Fibroblast of peridontal ligament (primary cell): Measurements from ENCODE around the gene FOXQ1.
"Not testable (repeated sequence)": the region's sequence is repeated elsewhere in the genome, so short reads cannot be mapped to it uniquely, and the experiment has no call there.

ENCODE experiments used
- DNase-seq: peaks from one replicate; pipeline ENCODE4 v3.0.0-alpha.2; 2010; ENCODE audit errors: extremely low read depth

Gene FOXQ1

DNA sequence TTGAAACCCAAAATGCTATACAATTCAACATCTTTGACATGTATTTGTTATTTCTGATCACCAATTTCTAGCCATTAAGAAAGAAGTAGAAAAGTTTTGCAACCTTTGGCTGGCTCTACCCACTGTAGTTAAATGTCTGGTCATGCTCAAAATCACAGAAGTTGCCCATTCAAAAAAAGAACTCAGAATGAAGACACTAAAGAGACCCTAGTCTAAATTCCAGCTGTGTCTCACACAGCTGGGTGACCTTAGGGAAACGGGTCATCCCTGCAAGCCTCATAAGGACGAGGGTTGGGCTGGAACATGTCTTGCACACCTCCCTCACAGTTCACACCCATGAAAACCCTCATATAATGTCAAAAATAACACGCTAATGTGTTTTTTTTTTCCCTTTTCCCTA is 10.3 kb downstream of the FOXQ1 start:
- DNase-seq = no peak

DNA sequence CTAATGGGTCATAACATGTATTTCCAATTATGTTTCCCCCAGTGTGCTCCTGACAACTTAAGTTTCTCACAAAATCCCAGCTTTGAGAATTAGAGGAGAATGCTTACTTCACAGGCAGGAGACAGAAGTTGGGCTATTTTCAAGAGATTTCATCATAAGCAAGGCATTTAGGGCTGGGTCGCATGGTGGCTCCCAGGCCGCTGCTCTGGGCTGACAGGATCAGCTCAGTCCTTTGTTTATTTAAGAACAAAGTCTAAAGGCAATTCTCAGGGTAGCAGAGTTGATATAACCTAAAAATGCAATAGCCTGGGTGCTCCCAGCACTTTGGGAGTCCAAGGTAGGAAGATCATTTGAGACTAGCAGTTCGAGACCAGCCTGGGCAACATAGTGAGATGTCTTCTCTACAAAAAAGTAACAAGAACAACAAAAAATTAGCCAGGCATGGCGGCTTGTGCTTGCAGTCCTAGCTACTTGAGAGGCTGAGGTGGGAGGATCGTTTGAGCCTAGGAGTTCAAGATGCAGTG is 10.9 kb downstream of the FOXQ1 start:
- DNase-seq = peak; percentile 78

DNA sequence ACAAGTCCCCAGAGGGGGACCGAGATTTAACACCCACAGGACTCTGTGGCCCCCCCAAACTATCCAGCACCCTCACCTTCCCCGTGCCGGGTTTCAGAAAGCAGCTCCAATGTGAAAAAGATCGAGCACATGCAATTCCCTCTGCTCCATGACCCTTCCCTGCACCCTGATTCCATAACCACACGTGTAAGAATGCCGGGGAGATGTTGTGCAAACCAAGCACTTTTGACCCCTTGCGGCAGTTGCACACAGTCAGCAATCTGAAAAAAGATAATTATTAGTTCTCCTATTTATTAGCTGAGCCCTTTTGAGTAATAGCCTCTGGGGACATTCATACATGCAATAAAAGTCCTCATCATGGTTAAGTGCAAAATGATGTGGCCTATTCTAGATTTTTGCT is 13.0 kb downstream of the FOXQ1 start:
- DNase-seq = no peak

DNA sequence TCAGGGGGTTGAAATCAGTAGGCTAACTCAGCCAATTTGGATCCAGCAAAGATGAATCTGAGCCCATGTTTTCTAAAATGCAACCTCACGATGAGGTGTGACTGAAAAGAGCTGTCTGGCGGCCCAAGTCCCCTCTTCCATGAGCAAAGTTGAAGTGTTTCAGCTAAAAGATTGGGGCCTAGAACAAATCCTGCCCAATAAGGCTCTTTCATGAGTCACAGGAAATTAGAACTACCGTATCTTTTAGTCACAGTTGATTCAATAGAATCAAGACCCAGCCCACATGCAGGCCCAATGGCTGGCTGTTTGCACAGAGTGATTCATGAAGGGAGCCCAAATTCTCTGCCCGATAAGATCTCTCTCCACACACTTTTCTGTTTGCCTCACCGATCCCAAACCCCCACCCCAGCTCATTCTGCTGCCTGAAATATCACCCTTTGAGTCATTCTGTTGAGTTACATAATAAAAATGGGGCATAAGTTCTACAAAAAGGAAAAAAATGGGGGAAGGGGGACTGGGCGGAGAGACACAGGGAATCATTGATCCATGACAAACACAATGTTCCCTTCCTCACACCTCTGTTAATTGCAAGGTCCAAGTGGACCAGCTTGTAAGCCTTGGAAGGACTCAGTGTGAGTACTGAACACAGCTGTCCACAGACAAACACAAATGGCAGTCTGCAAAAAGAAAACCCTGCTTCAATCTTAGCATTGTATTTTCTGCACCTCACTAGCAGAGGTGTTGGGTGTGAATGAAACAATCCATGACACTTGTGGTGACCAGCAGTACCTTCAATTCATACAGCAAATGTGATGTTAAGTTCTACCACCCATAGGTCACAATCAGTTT is 13.8 kb downstream of the FOXQ1 start:
- DNase-seq = peak; percentile 69

GRCh38 chr6:1326535-1327121 is 14.7 kb downstream of the FOXQ1 start:
- peak; percentile 49 for DNase-seq

GRCh38 chr6:1327630-1328029 is 15.7 kb downstream of the FOXQ1 start:
- DNase-seq = peak; percentile 7

DNA sequence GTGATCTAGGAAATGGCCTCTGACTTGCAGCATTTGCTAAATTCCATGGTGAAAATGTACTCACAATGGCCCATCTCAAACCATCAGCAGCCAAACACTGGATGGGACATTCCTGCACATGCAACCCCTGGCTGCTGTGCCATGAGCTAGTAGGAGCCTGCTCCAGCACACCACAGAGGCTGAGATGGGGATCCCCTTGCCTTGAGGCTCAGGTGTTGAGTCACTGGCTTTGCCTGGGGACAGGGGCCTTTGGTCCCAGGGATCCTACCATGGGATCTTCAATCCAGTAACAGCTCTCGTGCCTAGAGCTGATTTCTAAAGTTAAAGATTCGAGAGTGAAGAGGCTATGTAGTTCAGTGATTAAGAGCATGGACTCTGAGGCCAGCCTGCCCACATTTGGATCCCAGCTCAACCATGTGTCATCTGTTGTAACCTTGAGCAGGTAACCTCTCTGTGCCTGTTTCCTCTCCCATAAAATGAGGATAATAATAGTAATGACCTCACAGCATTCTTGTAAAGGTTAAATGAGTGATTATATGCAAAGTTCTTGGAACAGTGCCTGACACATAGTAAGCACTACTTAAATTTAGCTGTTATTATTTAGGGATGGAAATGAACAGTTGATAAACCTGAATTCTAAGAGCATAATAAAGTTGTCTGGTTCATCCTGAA is 16.4 kb downstream of the FOXQ1 start:
- DNase-seq = no peak

- no peak for DNase-seq
These were observed 17.8 kb downstream of the FOXQ1 start for GRCh38 chr6:1329708-1330107.

GRCh38 chr6:1334684-1335083 is 22.8 kb downstream of the FOXQ1 start:
- DNase-seq = peak; percentile 7

DNA sequence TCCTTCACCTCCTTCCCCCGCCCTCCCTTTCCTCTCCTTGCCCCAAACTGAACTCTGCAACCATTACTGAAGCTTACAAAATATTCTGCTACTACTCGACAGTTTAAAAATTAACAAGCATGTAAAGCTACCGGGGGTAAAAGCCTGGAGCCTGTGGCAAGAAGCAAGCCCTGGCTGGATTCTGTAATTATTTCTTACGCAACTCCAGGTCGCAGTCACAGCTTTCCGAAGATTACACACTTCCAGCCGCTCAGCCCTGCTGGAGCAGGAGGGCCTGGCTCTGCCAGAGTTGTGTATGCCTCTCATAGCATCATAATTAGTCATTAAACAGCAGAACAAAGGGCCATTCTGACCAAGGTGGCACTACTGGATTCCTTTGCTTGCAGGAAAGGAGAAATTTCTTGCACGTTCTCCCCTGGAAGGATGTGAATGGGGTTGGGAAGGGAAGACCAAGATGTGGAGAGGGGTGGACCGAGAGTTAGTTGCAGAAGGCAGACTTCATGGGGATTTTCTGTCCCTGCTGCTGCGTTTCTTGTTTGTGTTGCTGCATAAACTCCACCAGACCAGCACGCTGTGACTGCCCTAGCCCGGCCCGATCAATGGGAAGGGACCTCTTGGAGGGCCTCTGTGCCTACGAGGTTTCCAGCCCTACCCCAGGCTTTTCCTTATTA is 23.6 kb downstream of the FOXQ1 start:
- peak; percentile 88 for DNase-seq

- DNase-seq = no peak
These were observed 24.4 kb downstream of the FOXQ1 start for GRCh38 chr6:1336246-1336843.

DNA sequence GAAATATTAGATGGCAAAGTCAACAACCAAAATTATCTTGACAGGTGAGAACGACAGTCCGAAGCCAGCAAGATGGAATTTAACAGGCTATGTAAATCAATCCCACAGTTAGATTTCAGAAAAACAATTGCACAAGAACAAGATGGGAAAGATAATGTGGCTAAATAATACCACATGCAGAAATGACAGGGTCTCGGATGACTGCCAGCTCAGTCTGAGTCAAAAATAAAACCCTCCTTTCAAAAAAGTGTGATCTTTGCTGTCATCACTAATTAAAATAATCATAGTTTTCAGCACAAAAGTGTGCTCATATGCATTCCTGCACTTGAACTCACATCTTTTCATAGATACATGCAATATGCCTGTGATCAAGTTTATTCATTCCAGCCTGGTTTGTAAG is 25.9 kb downstream of the FOXQ1 start:
- DNase-seq = peak; percentile 69

DNA sequence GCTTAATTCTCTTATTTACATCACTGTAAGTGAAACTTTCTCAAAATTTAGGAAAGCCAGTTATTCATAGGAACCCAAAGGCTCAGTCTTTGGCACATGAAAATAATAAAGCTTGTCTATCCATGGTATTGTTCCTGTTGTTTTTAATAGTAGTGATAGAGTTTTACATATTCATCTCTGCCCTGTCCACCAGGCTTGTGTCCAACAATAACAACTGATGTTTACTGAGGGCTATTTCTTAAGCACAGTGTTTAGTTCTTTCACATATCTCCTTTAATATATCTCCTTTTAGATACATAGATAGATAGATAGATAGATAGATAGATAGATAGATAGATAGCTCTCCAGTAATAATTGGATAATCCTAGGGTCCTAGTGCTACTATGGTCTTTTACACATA is 34.2 kb downstream of the FOXQ1 start:
- peak; percentile 69 for DNase-seq

GRCh38 chr6:1346558-1347091 is 34.7 kb downstream of the FOXQ1 start:
- DNase-seq = peak; percentile 57

DNA sequence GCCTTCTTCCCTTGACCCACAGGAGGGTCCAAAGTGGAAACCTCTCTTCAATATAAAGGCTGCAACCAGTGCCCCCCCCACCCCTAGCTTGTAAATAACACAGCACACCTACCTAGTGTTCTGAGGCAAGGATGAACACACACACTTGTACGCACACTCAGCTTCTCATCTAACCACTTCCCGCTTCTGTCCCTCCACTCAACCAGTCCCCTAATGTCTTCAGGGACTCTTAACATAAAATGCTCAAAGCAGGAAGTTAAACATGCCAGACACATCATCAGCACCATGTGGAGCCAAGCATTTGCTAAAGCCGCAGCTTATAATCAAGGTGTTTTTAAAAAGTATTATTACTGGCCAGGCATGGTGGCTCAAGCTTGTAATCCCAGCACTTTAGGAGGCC is 35.3 kb downstream of the FOXQ1 start:
- DNase-seq = no peak

- DNase-seq = peak; percentile 88
These were observed 36.8 kb downstream of the FOXQ1 start for GRCh38 chr6:1348675-1349074.

DNA sequence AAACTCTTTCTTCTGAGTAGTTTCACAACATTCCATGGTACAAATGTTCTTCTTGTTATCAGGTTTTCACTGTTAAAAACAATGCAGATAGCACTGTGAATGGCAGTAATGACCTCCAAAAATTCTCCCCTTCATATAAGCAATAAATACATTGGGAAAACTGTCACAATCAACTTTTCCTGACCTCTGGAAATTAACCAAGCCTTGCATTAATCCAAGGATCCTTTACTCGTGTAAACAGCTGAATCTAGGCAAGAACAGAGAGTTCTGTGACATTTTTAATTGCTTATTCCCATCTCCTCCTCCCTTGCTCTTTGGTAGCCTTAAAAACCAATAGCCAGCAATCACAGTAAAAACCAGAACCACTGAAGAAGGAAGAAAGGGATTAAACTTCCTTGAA is 37.8 kb downstream of the FOXQ1 start:
- no peak for DNase-seq

GRCh38 chr6:1351381-1352008 is 39.6 kb downstream of the FOXQ1 start:
- DNase-seq = peak; percentile 12

DNA sequence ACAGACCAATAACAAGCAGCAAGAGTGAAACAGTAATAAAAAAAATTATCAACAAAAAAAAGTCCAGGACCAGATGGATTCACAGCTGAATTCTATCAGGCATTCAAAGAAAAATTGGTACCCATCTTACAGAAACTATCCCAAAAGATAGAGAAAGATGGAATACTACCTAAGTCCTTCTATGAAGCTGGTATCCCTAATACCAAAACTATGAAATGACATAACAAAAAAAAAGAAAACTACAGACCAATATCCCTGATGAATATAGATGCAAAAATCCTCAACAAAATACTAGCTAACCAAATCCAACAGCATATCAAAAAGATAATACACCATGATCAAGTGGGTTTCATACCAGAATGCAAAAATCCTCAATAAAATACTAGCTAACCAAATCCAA is 43.2 kb downstream of the FOXQ1 start:
- not testable (repeated sequence) for DNase-seq

DNA sequence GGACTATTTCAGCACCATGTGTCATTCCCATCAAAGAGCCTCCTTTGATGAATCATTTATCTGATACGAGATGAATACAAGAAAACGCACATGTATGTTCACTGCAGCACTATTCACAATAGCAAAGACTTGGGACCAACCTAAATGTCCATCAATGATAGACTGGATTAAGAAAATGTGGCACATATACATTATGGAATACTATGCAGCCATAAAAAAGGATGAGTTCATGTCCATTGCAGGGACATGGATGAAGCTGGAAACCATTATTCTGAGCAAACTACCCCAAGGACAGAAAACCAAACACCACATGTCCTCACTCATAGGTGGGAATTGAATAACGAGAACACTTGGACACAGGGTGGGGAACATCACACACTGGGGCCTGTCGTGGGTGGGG is 49.8 kb downstream of the FOXQ1 start:
- DNase-seq = not testable (repeated sequence)

DNA sequence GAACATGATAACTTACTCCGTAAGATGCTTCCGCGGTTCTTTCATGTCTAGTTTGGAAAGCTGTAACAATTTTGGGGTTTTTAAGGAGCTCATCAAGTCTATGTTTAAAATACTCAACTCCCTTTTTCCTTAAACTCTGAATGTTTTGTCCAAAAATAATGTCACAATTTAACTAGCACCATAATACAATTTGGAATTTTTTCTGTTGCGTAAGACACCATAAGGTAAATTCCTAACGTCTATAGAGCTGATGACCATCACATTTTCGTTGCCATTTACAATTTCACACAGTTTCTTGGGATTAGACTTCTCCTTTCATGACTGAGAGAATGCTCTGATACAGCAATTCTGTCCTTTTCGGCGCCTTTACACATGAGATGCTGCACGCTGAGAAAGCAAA is 50.7 kb downstream of the FOXQ1 start:
- DNase-seq = no peak
